Suprapubic skin (tissue), 4 donors: Measurements from ENCODE around the gene SAC3D1. TPM values are rescaled to one million over a fixed set of nuclear protein-coding genes. Genes with fewer than 3 reads are reported as not detected.

ENCODE experiments used
- DNase-seq, 2 donors: peaks; one replicate each; pipeline ENCODE4 v3.0.0-alpha.2; 2019; ENCODE audit warnings: low spot score in 2 of 2
- H3K27ac ChIP-seq: fragments of 200-600 bp; sonication (generic); one replicate; pipeline ENCODE4 v1.5.1; 2019
- H3K27me3 ChIP-seq: fragments of 200-600 bp; sonication (generic); one replicate; pipeline ENCODE4 v1.5.1; 2019
- H3K36me3 ChIP-seq: fragments of 200-600 bp; sonication (generic); one replicate; pipeline ENCODE4 v1.5.1; 2019
- H3K4me1 ChIP-seq: fragments of 200-600 bp; sonication (generic); one replicate; pipeline ENCODE4 v1.5.1; 2019
- H3K4me3 ChIP-seq: fragments of 200-600 bp; sonication (generic); one replicate; pipeline ENCODE4 v1.5.1; 2019; ENCODE audit warnings: mild to moderate bottlenecking
- H3K9me3 ChIP-seq: fragments of 200-600 bp; sonication (generic); one replicate; pipeline ENCODE4 v1.5.1; 2019
- EP300 ChIP-seq: sonication (generic); formaldehyde crosslinking; IDR thresholded peaks from one replicate; pipeline ENCODE4 v1.6.1; 2017; ENCODE audit warnings: antibody characterized with exemption
- POLR2A ChIP-seq, 2 donors: fragments of 450-650 bp; IDR thresholded peaks; one replicate each; pipeline ENCODE4 v1.6.1; 2017; ENCODE audit warnings: antibody characterized with exemption in 2 of 2, mild to moderate bottlenecking in 2 of 2, moderate library complexity in 2 of 2
- POLR2AphosphoS5 ChIP-seq, 3 donors: sonication (generic); formaldehyde crosslinking; IDR thresholded peaks; one replicate each; pipeline ENCODE4 v1.6.1; 2017; ENCODE audit warnings: antibody characterized with exemption in 3 of 3
- WGBS: methylation state at CpG from one replicate; pipeline ENCODE4 v1.1.5; 2018; 5-methylcytosine and 5-hydroxymethylcytosine counted together
- total RNA-seq, 4 donors: library from RNA; depleted of rRNA; stranded (reverse); fragments of >200 nt; gene quantifications; one replicate each; pipeline ENCODE4 v1.1.0, GENCODE V29; 2016
- TF ChIP-seq, protein P1 (sequence below), 2 donors: fragments of 200-600 bp in 1 of 2; fragments of 450-650 bp in 1 of 2; sonication (generic) in 1 of 2; IDR thresholded peaks; one replicate each; pipeline ENCODE4 v1.5.1; 2016 to 2019; ENCODE audit warnings: antibody characterized with exemption in 2 of 2, mild to moderate bottlenecking in 1 of 2, moderate library complexity in 1 of 2

The SAC3D1 gene
- total RNA-seq, 4 donors from 2014 or later: 8.7 to 16.5 (median 12.4) TPM

DNA sequence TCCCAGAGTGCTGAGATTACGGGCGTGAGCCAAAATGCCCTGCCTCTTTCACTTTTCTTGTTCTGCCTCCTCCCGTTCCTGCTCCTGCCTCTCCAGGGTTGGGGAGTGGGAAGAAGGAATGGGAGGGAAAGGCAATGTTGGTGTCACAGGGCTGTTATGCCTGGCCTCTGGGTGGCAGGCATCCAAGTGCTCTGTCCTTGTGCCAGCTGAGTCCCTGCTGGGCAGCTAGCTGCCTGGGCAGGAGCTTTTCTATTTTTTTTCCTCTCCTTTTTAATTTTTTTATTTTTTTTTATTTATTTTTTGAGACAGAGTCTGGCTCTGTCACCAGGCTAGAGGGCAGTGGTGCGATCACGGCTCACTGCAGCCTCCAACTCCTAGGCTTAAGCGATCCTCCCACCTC lies 4.1 kb upstream of the SAC3D1 start:
- TF ChIP-seq POLR2AphosphoS5 (IDR thresholded peaks at IDR 0.05): no peak
- WGBS: 75% methylated on average over 6 of the region's 6 CpGs
- DNase-seq: no peak
- Histone ChIP-seq H3K27me3 (no peaks in the 10 kb centered on the region), H3K27ac (no peak overlapping the region), H3K4me1 (peaks cover 10% of the 10 kb centered on the region), H3K9me3 (no peaks in the 10 kb centered on the region), H3K4me3 (no peak overlapping the region), H3K36me3 (peaks cover 67% of the 10 kb centered on the region)

DNA sequence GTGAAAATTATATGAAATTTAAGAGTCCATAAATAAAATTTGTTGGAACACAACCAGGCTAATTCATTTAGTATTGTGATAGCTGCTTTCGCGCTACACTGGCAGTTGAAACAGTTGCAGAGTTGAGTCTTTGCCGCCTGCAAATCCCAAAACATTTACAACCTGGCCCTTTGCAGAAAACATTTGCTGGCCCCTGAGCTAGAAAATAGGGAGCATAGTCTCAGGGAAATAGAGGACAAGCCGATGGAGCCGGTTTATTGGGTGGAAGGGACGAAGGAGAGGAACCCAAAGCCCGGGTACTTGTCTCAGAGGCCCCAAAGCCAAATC lies 527 bp upstream of the SAC3D1 start:
- H3K36me3 ChIP-seq: peaks cover 39% of the 10 kb centered on the region
- no peaks in the 10 kb centered on the region for H3K27me3 ChIP-seq
- TF ChIP-seq POLR2AphosphoS5 (IDR thresholded peaks at IDR 0.05) (no peak), POLR2A (IDR thresholded peaks at IDR 0.05) (no peak), EP300 (no peak)
- TF ChIP-seq, protein P1, sequence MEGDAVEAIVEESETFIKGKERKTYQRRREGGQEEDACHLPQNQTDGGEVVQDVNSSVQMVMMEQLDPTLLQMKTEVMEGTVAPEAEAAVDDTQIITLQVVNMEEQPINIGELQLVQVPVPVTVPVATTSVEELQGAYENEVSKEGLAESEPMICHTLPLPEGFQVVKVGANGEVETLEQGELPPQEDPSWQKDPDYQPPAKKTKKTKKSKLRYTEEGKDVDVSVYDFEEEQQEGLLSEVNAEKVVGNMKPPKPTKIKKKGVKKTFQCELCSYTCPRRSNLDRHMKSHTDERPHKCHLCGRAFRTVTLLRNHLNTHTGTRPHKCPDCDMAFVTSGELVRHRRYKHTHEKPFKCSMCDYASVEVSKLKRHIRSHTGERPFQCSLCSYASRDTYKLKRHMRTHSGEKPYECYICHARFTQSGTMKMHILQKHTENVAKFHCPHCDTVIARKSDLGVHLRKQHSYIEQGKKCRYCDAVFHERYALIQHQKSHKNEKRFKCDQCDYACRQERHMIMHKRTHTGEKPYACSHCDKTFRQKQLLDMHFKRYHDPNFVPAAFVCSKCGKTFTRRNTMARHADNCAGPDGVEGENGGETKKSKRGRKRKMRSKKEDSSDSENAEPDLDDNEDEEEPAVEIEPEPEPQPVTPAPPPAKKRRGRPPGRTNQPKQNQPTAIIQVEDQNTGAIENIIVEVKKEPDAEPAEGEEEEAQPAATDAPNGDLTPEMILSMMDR (IDR thresholded peaks at IDR 0.05): no peak
- H3K4me1 ChIP-seq: peaks cover 27% of the 10 kb centered on the region
- 13% methylated on average over 7 of the region's 7 CpGs for WGBS
- no peak for DNase-seq
- H3K4me3 ChIP-seq: peak overlapping the region; percentile 71
- H3K9me3 ChIP-seq: no peaks in the 10 kb centered on the region
- H3K27ac ChIP-seq: peak overlapping the region; percentile 90

DNA sequence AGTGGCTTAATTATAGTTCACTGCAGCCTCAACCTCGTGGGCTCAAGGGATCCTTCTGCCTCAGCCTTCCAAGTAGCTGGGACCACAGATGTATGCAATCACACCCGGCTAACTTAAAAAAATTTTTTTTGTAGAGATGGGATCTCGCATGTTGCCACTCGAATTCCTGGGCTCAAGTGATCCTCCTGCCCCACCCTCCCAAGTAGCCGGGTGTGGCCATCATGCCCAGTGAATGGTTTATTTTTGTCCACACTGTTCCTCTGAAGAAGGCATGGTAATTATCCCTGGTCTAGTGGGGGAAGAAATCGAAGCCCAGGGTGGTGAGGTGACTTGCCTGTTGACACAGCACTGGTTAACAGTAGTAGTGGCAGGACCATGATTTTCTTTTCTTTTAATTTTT lies 1.9 kb downstream of the SAC3D1 start:
- Histone ChIP-seq H3K36me3 (peaks cover 16% of the 10 kb centered on the region), H3K4me3 (no peak overlapping the region), H3K27me3 (no peaks in the 10 kb centered on the region), H3K27ac (no peak overlapping the region), H3K4me1 (peaks cover 37% of the 10 kb centered on the region), H3K9me3 (no peaks in the 10 kb centered on the region)
- no peak for TF ChIP-seq POLR2A (IDR thresholded peaks at IDR 0.05)
- TF ChIP-seq, protein P1 (IDR thresholded peaks at IDR 0.05): no peak
- TF ChIP-seq POLR2AphosphoS5 (IDR thresholded peaks at IDR 0.05): no peak
- TF ChIP-seq EP300: no peak
- no peak for DNase-seq
- 62% methylated on average over 6 of the region's 6 CpGs for WGBS

DNA sequence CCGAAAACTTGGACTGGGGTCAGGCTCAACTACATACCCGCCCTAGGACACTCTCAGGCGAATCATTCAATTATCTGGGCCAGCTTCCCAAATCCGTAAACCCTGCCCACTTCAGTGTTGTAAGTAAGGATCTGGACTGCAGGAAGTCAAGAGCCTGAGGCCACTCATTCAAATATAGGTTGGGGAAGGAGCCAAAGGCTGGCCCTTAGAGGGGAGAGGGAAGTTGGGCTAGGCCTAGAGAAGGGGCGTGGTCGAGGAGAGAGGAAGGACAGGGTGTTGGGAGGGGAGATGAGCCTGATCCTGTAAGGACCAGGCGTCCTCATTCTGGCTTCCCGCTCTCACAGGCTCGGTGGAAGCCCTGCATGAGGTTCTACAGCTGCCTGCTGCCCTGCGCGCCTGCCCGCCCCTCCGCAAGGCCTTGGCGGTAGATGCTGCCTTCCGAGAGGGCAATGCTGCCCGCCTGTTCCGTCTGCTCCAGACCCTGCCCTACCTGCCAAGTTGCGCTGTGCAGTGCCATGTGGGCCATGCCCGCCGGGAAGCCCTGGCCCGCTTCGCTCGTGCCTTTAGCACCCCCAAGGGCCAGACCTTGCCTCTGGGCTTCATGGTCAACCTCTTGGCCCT lies 3.0 kb downstream of the SAC3D1 start:
- Histone ChIP-seq H3K27ac (no peak overlapping the region), H3K27me3 (no peaks in the 10 kb centered on the region), H3K9me3 (no peaks in the 10 kb centered on the region), H3K4me3 (no peak overlapping the region), H3K4me1 (peaks cover 44% of the 10 kb centered on the region), H3K36me3 (peaks cover 8% of the 10 kb centered on the region)
- no peak for DNase-seq
- WGBS: 76% methylated on average over 16 of the region's 23 CpGs
- TF ChIP-seq, protein P1 (IDR thresholded peaks at IDR 0.05): no peak
- TF ChIP-seq EP300 (no peak), POLR2AphosphoS5 (IDR thresholded peaks at IDR 0.05) (no peak), POLR2A (IDR thresholded peaks at IDR 0.05) (no peak)

DNA sequence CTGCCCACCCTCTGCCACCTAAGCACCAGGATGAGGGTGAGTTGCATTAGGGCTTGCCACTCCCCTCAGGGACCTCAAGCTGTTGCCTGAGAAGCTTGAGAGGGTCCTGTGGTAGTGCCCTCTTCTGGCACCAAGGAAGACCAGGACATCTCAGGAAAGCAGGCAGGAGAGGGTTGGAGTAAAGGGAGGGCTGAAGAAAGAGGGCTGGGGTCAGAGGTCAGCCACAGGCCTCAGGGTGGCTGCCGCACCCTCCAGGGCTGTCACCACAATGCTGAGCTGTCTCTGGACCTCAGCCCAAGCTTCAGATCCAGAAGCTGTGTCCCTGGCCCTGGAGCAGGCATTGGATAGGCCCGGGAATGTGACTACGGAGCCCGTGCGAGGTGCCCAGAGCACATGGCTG lies 4.1 kb downstream of the SAC3D1 start:
- TF ChIP-seq EP300: no peak
- TF ChIP-seq, protein P1 (IDR thresholded peaks at IDR 0.05): no peak
- WGBS: 87% methylated on average over 4 of the region's 5 CpGs

DNA sequence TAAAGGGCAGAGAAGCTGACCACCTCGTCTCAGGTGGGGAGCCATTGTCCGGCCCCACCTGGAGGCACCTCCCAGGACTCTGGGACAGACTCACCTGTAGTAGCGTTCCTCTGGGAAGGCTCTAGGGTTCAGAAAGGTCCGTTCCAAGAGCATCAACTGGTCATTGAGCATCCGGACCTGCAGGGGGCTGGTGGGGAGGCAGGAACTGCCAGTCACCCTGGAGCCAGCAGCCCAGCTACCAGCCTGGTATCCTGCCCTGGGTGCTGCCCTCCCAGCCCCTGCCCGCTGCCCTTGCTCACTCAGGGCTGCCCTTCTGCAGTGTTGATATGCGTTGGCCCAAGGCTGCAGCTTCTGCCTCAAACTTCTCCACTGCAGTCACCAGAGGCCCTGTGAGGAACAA lies 4.7 kb downstream of the SAC3D1 start:
- no peak overlapping the region for H3K4me3 ChIP-seq
- peaks cover 8% of the 10 kb centered on the region for H3K36me3 ChIP-seq
- no peak for DNase-seq
- TF ChIP-seq EP300: no peak
- no peak for TF ChIP-seq POLR2AphosphoS5 (IDR thresholded peaks at IDR 0.05)
- TF ChIP-seq, protein P1 (IDR thresholded peaks at IDR 0.05): no peak
- TF ChIP-seq POLR2A (IDR thresholded peaks at IDR 0.05): no peak
- no peak overlapping the region for H3K27ac ChIP-seq
- WGBS: 93% methylated on average over 5 of the region's 7 CpGs
- no peaks in the 10 kb centered on the region for H3K27me3 ChIP-seq
- H3K9me3 ChIP-seq: no peaks in the 10 kb centered on the region
- peaks cover 40% of the 10 kb centered on the region for H3K4me1 ChIP-seq

More for the DNA sequence above, 4.1 kb downstream of the SAC3D1 start:
- no peak for DNase-seq
- Histone ChIP-seq H3K36me3 (peaks cover 8% of the 10 kb centered on the region), H3K27ac (no peak overlapping the region), H3K9me3 (no peaks in the 10 kb centered on the region), H3K4me3 (no peak overlapping the region), H3K27me3 (no peaks in the 10 kb centered on the region), H3K4me1 (peaks cover 44% of the 10 kb centered on the region)
